Germinal center (tissue), 1 donor: ENCODE measurements around the gene SLC15A1.
"Not testable (repeated sequence)": the region's sequence is repeated elsewhere in the genome, so short reads cannot be mapped to it uniquely, and the experiment has no call there.

Source experiments
- DNase-seq: peaks from one replicate; pipeline ENCODE4 v3.0.0; 2012; ENCODE audit warnings: mixed read lengths, low spot score

SLC15A1 gene

DNA sequence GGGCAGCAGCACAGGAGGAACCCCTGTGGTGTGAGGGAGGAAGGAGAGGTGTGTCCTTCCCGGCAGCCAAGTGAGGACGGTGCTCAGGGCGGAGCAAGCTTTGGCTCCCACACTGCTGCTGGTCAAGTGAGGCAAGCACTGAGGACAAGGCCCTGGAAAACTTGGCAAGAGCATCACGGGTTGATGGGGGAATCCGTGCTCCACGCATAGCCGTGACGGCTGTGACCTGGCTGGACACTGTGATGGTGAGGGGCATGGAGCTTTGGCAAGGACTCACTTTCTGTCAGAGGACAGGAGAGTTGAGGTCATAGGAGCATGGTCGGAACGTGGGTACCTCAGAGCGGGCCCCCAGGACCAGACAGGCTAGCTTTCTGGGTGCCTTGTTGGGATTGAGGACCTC lies 29.0 kb upstream of the SLC15A1 start:
- DNase-seq = no peak

DNA sequence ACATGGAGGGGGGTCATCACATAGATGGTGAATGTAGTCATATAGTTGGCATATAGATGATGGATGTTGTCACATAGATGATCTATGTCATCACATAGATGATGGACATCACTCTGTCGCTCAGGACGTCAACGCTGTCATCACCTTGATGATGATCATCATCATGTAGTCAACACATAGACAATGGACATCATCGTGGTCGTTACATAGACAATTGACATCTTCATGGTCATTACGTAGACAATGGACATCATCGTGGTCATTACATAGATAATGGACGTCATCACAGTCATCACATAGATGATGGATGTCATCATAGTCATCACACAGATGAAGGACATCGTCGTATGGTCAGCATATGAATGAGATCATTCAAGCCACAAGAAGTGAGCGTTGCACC lies 28.6 kb upstream of the SLC15A1 start:
- DNase-seq = no peak

DNA sequence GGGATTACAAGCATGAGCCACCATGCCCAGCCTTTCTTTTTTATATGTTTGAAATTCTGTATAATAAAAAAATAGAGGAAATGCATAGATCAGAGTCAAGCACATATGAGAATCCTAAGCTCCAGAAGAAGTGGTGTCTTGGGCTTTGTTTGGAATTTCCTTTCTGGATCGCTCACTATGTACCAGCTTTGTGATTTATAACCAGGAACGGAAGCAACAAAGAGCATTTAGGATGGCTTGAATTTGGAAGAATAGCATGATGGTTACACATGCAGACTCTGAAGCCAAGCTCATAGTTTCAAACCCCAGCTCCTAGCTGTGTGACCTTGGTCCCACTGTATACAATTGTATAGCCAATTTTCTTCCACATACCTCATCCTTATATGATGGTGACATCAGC lies 28.0 kb upstream of the SLC15A1 start:
- DNase-seq = no peak

DNA sequence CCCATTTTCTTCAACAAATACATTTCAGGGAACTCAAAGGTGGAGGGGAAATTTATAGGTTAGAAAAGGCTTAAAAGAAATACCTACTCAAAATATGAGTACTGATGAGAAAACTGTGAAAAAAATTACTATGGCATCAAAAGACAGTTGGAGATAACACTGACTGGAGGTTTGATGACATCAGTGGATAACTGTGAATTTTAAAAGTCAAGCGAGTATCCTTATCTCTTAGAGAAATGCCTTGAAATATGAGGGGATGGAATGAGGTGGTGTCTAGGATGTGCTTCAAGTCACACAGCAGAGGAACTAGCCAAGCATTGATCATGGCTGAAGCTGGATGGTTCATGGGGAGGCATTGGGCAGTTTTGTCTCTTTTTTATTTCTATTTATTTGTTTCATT lies 27.2 kb upstream of the SLC15A1 start:
- no peak for DNase-seq

DNA sequence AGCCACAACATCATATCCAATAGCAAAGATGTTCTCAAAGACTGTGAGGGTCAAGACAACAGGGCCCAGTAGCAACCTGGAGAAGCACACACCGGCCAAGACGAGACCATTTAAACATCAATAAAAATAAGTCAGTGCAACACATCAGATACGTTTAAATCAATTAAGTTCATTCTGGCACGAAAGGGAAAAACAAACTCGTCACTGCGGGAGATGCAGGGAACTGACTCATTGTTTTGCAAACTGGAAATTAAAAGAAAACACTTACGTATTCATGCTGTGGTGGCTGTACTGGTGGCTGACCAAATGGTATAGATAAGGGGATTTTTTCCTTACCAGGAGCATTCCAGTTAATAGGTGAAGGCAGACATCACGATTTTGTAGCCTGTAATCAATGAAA lies 26.3 kb upstream of the SLC15A1 start:
- no peak for DNase-seq

DNA sequence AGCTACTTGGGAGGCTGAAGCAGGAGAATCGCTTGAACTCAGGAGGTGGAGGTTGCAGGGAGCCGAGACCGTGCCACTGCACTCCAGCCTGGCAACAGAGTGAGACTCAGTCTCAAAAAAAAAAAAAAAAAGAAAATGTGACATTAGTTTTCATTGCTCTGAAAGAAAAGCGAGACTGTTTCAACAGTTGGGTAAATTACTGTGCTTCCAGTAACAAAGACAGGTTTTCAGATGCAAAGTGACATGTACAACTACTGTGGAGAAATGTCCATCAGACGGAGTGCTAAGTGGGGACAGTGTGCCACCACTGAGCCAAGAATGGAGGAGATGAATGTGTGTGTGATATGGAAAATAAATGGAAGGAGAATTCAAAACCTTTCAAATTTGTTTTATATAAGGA lies 24.2 kb upstream of the SLC15A1 start:
- no peak for DNase-seq

DNA sequence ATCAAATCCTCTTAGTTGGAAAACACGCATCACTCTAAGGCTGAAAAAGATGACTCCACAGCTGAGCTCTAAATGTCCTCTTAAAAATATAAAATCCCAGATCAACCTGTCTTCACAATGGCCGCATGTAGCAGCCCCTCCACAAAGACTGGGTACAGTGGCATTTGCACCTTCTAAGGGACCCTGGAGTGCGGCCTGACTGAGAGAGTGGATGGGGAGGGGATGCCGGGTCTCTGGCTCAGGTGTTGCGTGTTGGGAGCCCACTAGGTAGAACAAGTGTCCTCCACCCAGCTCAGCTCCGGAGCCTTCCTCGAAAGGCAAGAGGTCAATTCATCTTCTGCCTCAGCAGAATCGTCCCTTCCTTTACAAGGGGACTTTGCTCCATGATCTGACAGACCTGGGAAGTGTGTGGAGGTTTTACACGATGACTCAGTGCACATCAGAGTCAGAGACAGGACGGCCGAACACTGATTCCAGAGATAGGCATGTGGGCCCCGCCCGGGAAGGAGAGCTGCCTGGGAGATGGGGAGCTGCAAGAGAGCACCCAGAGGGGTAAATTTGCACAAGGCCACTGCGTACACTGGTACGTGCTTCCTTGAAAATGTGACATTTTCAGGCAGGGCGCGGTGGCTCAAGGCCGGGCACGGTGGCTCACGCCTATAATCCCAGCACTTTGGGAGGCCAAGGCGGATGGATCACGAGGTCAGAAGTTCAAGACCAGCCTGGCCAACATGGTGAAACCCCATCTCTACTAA lies 23.5 kb upstream of the SLC15A1 start:
- DNase-seq = no peak

DNA sequence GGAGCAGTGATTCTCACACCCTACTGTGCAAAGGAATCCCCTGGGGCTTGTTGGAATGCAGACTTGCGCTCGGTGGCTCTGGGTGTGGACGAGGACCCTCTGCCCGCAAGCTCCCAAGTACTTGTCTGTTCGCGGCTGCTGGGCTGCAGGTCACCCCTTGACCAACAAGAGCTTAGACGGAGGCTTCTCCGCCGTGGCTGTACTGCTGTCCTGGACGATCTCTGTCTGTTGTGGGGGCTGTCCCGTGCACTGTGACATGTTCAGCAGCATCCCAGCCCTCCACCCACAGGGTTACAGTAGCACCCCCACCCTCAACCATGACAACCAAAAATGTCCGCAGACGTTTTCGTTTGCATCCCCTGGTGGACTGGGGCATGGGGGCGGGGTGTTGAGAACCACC lies 22.9 kb upstream of the SLC15A1 start:
- no peak for DNase-seq

DNA sequence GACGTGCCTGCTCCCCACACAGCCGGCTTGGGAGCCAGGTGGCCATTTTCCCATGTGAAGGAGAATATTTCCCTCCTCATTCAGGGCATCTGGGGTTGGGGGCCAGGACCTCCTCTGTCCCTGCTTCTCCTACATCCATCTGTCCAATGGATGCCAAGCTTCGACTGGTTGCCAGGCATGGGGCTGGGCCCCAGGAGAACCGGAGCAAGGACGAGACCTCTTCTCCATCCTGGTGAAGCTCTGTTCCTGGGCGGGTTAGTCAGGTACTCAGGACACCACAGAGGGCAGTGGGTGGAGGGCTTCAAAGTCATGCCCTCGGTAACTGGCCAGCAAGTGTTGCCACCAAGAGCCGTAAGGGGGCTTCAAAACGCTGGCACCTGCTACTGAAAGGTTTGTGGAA lies 22.3 kb upstream of the SLC15A1 start:
- no peak for DNase-seq

DNA sequence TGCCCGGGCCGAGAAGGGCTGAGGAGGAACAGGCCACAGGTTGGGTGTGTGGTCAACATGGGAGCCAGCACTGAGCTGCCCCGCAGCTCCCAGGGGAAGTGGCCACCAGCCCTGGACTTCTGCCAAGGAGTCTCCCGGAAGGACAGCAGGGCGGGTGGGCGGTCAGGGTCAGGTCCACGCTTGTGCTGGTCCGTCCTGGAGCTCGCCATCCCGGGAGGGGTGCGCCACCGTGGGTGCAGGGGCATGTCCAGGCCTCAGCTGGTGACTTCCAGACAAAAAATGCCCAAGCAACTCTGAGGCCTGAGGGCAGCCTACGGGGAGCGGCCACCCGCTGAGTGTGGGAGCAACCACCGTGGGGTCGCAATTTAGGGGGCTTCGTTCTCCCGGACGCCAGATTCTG lies 21.4 kb upstream of the SLC15A1 start:
- no peak for DNase-seq

DNA sequence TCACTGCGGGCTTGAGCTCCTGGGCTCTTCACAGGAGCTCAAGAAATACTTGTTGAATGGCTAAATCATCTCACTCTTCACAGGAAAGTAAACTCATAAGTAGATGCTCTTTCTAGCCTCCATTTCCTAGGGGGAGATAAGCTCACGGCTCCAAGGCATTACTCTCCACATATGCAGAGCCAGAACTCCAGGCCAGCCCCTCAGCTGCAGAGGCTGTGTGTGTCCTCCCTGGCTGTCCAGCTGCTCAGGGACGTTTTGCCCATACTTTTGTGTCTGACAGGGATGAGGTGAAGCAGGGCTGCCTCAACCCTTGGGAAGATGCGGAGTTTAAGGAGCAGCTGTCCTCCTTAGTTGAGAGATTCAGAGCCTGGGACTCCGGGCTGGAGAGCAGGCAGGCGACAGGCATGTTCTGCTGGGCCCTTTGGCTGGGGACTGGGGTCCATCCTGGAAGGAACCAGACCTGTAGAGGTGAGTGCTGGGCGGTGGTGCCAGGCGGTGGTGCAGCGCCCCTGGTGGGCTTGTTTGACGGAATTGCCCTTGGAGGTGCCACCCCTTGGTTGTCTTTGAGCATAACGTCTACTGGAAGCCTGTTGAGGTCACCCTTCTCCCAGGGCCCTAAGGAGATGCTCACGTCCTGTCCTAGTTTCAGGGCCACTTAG lies 20.5 kb upstream of the SLC15A1 start:
- no peak for DNase-seq

DNA sequence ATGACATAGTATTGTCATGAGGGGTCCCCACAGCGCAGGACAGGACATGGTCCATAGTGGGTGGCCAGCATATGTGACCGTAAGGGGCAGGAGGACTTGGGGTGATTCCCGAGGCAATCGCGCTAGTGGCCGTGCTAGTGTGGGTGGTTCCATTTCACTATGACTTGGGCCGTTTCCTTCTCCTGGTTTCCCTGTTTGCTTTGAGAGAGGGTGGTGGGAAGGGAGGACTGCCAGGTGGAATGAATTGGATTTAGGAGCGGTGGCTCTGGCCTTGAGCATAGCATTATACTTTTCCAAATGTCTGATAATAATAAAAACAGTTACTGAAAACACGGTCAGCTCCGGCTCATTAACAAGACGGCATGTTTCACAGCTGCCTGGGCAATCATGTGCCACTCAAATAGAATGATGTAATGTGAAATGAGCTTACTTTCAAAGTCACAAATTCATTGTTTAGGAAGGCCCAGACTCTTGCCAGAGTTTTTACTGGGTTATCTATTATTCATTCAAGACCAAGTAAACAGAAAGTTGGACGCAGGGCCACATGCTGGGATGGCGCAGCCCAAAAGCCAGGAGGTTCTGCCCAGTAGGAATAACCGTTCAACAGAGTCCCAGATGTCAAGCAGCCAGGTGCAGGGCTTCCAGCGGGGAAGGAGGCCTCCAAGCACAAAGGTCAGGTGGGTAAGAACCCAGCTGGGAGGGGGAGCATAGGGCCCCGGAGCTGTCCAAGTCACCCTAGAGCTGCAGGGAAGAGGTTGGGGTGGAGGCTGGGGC lies 19.6 kb upstream of the SLC15A1 start:
- no peak for DNase-seq

DNA sequence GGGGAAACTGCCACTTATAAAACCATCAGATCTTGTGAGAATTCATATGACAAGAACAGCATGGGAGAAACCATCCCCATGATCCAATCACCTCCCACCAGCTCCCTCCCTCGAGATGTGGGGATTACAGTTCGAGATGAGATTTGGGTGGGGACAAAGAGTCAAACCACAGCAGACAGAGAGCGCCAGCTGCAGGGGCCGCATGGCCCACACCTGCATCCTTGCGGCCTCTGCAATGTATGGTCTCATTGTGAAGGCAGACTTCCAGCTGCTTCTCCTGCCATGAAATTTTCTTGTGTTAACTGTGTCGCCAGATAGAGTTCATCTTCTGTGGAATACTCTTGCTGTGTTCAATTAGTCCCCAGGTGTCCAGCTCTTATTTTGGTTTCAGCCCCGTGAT lies 17.3 kb upstream of the SLC15A1 start:
- no peak for DNase-seq

DNA sequence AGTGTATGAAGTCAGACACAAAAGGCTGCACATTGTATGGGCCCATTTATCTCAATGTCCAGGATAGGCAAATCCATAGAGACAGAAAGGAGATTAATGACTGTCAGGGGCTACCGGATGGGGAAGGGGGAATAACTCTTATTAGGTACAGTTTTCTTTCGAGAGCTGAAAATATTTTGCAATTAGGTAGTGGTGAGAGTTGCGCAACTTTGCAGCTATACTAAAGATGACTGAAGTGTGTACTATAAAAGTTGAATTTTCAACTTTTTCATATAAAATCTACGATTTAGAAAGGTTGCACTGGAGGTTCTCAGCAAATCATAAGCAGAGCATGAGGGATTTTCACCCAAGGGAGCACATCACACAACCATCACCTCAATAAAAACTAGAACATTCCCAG lies 16.1 kb upstream of the SLC15A1 start:
- no peak for DNase-seq

DNA sequence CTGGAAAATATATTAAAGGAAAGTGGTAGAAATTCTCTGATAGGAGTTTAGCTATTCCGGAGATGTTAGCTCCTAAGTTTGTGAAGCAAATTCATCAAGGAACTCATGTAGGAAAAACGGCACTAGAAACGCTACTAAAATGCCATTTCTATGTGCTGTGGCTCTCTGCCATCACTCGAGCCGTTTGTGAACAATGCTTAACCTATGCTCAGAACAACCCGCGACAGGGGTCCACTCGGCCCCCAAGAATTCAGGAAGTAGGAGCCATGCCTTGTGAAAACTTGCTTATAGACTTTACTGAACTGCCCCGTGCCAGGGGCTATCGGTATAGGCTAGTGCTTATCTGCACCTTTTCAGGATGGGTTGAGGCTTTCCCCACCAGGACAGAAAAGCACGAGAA lies 14.2 kb upstream of the SLC15A1 start:
- DNase-seq = no peak

DNA sequence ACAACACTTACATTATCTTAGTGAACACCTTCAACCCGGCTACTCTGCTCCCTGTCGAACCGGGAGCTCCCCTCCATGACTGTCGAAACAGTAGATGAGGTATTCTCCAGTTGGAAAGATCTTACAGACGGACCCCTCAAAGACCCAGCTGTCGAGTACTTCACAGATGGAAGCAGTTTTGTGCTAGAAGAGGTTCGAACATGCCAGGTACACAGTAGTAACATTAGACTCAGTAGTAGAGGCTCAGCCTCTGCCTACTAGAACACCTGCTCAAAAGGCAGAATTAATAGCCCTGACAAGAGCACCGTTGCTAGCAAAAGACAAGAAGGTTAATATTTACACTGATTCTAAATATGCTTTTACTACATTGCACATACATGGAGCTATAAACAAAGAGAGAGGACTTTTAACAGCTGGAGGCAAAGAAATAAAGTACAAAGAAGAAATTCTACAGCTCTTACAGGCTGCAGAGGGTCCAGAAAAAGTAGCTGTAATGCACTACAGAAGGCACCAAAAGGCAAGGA lies 13.6 kb upstream of the SLC15A1 start:
- no peak for DNase-seq

DNA sequence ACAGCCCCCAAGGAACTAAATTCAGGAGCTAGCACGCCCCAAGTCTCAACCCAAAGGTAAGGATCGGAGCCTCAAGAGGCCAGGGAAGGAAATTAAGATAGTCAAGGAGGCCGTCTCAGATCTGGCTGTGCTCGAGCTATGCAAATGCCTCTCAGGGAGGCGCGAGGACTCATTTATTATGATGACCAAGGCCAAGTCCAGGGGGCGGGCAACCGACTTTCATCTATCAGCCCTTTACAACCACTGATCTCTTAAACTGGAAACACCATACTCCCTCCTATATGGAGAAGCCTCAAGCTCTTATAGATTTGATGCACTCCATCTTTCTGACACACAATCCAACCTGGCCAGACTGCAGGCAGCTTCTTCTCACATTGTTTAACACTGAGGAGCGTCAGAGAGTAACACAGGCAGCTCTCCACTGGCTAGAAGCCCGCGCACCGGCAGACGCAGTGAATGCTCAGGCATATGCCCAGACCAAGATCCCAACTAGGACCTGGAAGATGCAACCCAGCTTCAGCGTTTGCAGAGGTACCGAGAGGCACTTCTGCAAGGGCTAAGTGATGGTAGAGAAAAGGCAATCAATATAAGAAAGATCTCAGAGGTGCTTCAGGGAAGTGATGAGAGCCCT lies 9.6 kb upstream of the SLC15A1 start:
- no peak for DNase-seq

DNA sequence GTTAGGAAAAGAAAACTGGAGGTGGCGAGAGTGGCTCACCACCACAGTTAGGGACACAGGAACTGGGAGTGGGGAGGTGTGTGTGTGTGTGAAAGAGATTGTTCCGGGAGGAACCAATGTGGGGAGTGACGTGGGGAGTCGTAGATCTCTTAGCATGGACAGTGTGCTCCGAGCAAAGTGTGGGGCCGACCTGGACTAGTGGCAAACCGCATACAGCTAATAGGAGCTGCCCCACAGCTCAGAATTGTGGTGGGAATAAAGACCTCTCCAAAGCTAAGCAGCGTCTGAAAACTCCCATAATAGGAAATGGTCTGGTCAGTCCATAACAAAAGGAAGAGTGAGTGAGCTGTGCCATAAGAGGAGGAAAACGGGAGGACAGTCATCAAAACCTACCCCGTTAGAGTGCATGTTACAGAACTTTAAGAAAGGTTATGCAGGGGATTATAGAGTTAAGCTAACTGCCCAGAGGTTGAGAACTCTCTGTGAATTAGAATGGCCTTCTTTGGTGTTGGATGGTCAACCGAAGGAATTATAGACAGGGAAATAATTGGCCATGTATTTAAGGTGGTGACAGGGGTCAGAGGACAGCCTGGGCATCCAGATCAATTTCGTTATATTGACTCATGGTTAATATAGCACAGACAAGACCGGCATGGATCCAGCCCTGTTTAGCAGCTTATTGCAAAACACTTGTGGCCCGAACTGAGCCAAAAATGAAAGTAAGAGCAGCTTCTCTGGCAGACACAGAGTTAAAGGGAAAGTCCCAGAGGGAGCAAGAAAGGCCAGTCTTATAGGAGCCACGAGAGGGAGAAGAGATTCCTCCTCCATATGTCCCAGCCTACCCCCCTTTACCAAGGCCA lies 8.9 kb upstream of the SLC15A1 start:
- no peak for DNase-seq

DNA sequence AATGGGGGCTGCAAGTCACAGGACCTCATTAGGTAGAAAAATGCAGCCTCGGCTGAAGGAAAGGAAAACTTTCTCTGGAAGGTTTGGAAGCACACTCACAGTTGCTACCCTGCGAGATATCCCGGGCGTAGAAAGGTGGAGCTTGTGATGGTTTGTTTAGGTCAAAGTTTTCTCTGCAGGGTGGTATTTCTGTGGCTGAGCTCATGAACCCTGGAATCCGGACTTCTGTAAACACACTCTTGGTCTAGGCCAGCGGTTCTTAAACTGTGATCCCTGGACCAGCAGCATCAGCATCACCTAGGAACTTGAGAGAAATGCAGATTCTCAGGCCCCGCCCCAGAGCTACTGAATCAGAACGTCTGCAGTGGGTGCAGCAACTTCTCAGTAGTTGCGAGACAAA lies 3.3 kb upstream of the SLC15A1 start:
- DNase-seq = no peak

DNA sequence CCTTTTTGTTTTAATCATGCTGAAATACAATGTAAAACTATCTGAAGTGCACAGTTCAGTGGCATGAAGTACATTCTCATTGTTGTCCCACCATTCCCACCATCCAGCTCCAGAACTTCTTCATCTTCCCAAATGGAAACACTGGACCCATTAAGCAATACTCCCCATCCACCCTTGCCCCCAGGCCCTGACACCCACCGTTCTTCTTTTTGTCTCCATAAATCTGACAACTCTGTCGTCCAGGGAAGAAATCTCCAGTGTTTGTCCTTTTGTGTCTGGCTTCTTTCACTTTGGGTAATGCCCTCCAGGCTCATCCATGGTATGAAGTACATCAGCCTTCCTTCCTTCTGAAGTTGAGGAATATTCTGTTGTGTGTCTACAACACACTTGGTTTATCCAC lies 2.6 kb upstream of the SLC15A1 start:
- no peak for DNase-seq

DNA sequence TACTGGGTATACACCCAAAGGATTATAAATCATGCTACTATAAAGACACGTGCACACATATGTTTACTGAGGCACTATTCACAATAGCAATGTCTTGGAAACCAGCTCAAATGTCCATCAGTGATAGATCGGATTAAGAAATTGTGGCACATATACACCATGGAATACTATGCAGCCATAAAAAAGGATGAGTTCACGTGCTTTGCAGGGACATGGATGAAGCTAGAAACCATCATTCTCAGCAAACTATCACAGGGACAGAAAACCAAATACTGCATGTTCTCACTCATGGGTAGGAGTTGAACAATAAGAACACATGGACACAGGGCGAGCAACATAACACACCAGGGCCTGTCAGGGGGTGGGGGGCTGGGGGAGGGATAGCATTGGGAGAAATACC lies 2.0 kb upstream of the SLC15A1 start:
- DNase-seq = not testable (repeated sequence)
